Motor neuron (in vitro differentiated cells): ENCODE measurements around the gene RNF32. TPM values are rescaled to one million over a fixed set of nuclear protein-coding genes. Genes with fewer than 3 reads are reported as not detected.

Experiments used
- ATAC-seq, 8 experiments: fragments of 200-7000 bp; cut with Tn5 transposase; replicated peaks in 6 of 8; 2 replicates each; pipeline ENCODE4 v1.8.0; 2021; ENCODE audit warnings: mild to moderate bottlenecking in 8 of 8, moderate library complexity in 8 of 8
- H3K27ac ChIP-seq, 2 donors: fragments of 250-450 bp; sonication (Bioruptor Pico); 2 replicates each; pipeline ENCODE4 v1.9.0; 2021; ENCODE audit warnings: antibody characterized with exemption in 2 of 2, mild to moderate bottlenecking in 2 of 2, moderate library complexity in 1 of 2
- H3K4me1 ChIP-seq, 2 donors: fragments of 250-450 bp; sonication (Bioruptor Pico); replicated peaks in 1 of 2; 2 replicates each; pipeline ENCODE4 v1.6.1; 2021; ENCODE audit warnings: antibody characterized with exemption in 2 of 2, mild to moderate bottlenecking in 2 of 2, moderate library complexity in 1 of 2
- H3K4me3 ChIP-seq, 5 donors: fragments of 250-450 bp; sonication (Bioruptor Pico); 2 replicates each; pipeline ENCODE4 v1.9.0; 2021; ENCODE audit warnings: antibody characterized with exemption in 5 of 5, mild to moderate bottlenecking in 5 of 5, moderate library complexity in 4 of 5
- WGBS, 10 experiments: fragments of 450-650 bp; shearing (Covaris generic); methylation state at CpG; one replicate each; pipeline ENCODE4 v1.0.0; 2022; 5-methylcytosine and 5-hydroxymethylcytosine counted together
- in situ Hi-C, 9 experiments: fragments of 400-800 bp; cut with MboI; loops; one replicate each; pipeline ENCODE4 v1.15.0; 2021; ENCODE audit warnings: low sequenced_read_pairs in 9 of 9, low pct_unique_long_range_greater_than_20kb in 2 of 9; ENCODE audit not compliant: unreplicated experiment in 9 of 9
- total RNA-seq, 8 experiments: library from RNA; unstranded; fragments of 300-600 nt; gene quantifications; 2 replicates each; pipeline versions ENCODE4 v1.2.3 to v1.2.4, GENCODE V29; 2022

Gene RNF32
- total RNA-seq, 8 experiments from 2014 or later = 3.1 to 6.9 (median 5.0) TPM

DNA sequence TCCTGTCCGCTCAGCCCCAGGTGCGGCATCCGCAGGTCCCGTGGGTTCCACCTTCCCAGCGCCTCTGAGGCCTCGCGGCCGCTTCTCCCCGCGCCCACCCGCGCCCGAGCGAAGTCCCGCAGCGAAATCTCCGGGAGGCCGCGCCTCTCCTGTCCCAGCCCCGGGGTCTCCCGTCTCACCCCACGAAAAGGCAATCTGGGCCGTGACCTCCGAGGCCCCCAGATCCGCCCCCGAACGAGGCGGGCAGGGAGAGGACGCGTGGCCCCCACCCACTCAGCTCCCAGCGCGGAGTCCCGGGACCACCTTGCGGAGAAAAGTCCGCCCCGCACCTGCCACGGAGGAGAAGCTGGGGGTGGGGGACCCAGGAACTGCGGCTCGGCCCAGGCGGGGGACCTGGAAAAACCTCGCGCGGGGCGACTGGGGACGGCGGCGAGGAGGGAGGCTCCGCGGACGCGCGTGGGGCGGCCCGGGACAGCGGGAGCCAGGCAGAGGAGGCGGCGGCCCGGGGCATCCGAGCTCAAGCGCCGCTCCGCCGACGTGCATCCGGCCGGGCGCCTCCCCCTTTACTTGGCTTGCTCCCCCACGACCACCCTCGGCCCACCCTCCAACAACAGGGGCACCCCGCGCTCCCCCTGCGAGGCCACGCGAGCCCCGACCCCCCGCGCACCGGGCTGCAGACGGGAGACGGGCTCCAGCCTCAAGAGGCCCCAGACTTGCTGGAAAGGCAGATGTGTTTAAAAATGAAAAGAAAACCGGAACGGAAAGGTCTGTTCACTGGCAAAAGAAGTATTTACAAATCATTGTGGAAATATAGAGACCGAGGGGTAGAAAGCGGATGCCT is 33.0 kb upstream of the RNF32 start:
- in situ Hi-C loops = no loop called here
- Histone ChIP-seq H3K4me1 (no peaks in the 10 kb centered on the region), H3K27ac (no peak overlapping the region), H3K4me3 (no peak overlapping the region)
- WGBS, 10 experiments = 100% methylated on average over 3 of the region's 84 CpGs; no CpG with 5 or more reads in 9 of the 10 experiments
- ATAC-seq = peak in 3 of 8 experiments; percentile 39 to 62 (median 62)

- ATAC-seq = peak in 2 of 8 experiments; percentile 25 to 70
- 6 to 95% (median 57%) methylated on average over 3 to 6 of the region's 17 CpGs; no CpG with 5 or more reads in 6 of the 10 experiments for WGBS, 10 experiments
- Histone ChIP-seq H3K4me1 (no peaks in the 10 kb centered on the region), H3K4me3 (no peak overlapping the region), H3K27ac (no peak overlapping the region)
- in situ Hi-C loops = no loop called here
Measured at GRCh38 chr7:156608173-156608478, 32.4 kb upstream of the RNF32 start.

DNA sequence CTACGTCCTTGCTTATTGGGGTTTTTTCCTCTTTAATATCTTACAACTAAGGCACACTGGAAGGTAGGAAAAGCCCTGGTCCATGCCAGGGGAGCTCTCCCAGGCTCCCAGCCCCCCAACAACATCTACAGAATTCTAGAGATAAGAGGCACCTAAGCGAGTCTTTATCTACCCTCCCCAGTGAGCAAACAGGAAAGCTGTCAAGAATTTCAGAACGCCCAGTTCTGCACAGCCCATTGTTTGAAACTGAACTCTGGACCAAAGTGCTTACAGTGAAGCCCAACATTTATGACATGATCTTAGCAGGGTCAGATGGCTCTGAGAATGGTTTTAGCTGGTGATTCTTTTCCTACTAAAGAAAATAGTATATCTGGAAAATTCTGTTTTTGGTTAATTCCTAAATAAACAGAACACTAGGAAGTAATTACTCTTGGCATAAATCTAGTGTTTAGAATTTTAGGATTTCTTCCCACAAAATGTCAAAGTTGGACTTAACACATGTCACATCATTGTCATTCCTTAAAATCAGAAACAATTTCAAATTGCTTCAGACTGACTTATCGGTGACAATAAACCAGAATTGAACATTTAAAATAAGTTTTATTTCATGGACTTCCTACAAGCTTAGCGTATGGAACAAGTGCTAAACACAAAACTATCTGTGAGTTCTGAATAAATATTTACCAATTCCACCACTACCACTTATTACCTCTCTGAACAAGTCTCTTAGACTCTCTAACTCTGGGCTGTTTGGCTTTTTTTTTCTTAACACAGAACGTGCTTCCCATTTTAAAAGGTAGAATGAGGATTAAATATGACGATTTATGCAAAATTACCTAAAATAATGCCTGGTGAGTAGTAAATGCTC is 31.3 kb upstream of the RNF32 start:
- in situ Hi-C loops = no loop called here
- no peak overlapping the region for H3K4me3 ChIP-seq
- 45 to 93% (median 81%) methylated on average over 4 to 7 of the region's 7 CpGs; no CpG with 5 or more reads in 1 of the 10 experiments for WGBS, 10 experiments
- H3K27ac ChIP-seq = no peak overlapping the region
- H3K4me1 ChIP-seq = no peaks in the 10 kb centered on the region
- ATAC-seq = no peak

GRCh38 chr7:156610130-156610529 is 30.4 kb upstream of the RNF32 start:
- in situ Hi-C loops = no loop called here
- Histone ChIP-seq H3K4me1 (peaks cover 0 to 4% of the 10 kb centered on the region in 2 donors), H3K4me3 (no peak overlapping the region), H3K27ac (no peak overlapping the region)
- ATAC-seq = no peak
- 39 to 96% (median 86%) methylated on average over 1 to 11 of the region's 11 CpGs; no CpG with 5 or more reads in 3 of the 10 experiments for WGBS, 10 experiments

- Histone ChIP-seq H3K4me3 (no peak overlapping the region), H3K27ac (no peak overlapping the region), H3K4me1 (peaks cover 0 to 4% of the 10 kb centered on the region in 2 donors)
- in situ Hi-C loops = no loop called here
- no peak for ATAC-seq
- 40 to 93% (median 87%) methylated on average over 1 to 5 of the region's 11 CpGs; no CpG with 5 or more reads in 5 of the 10 experiments for WGBS, 10 experiments
Measured at GRCh38 chr7:156610601-156611000, 30.0 kb upstream of the RNF32 start.

GRCh38 chr7:156611014-156612010 is 29.3 kb upstream of the RNF32 start:
- no peak overlapping the region for H3K4me3 ChIP-seq
- H3K27ac ChIP-seq = no peak overlapping the region
- H3K4me1 ChIP-seq = peaks cover 0 to 4% of the 10 kb centered on the region in 2 donors
- peak in 3 of 8 experiments; percentile 24 to 64 (median 25) for ATAC-seq
- in situ Hi-C loops = no loop called here
- WGBS, 10 experiments = 25 to 81% (median 57%) methylated on average over 1 to 14 of the region's 17 CpGs; no CpG with 5 or more reads in 1 of the 10 experiments

- no peak for ATAC-seq
- in situ Hi-C loops = no loop called here
- no peak overlapping the region for H3K4me3 ChIP-seq
- H3K27ac ChIP-seq = no peak overlapping the region
- 40 to 95% (median 80%) methylated on average over 1 to 10 of the region's 10 CpGs; no CpG with 5 or more reads in 3 of the 10 experiments for WGBS, 10 experiments
- peaks cover 0 to 4% of the 10 kb centered on the region in 2 donors for H3K4me1 ChIP-seq
Measured at GRCh38 chr7:156612930-156613329, 27.6 kb upstream of the RNF32 start.

DNA sequence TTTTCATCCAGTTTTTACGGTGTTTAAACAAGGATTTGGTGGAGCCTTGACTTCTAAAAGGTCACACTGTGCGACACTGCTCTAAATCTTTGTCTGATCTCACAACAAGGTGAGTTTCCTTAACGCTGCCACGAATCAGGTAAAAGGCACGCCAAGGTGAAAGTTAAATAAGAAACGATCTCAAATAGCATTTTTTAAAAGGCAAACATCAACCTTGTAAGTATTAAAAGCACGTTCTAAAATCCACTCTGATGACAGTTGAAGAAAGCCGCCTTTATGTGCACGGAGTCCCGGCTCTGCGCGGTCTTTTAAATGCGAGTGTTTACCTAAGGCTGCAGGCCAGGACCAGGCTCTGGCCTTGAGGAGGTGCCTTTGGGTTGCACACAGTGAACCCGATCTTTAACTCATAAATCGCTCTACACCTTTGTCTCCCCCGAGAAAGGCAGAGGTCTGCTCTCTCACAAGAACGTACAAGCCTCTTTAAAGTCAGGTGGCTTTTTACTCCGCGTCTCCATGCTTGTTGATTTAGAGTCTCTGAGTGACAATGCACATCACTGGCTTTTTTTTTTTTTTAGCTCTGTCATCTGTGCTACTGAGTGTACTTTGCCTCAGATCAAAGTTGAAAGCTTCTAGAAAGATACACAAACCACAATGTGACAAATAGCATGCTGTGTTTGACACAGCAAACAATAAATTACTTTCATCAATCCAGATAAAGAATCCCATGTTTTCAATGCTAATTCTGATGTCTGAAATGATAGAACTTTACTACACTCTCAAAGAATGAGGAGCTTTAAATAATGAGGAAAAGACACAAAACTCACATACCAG is 25.9 kb upstream of the RNF32 start:
- H3K27ac ChIP-seq = no peak overlapping the region
- in situ Hi-C loops = no loop called here
- no peak overlapping the region for H3K4me3 ChIP-seq
- peak in 4 of 8 experiments; percentile 17 to 67 (median 41) for ATAC-seq
- WGBS, 10 experiments = 43 to 80% (median 58%) methylated on average over 3 to 19 of the region's 19 CpGs; no CpG with 5 or more reads in 1 of the 10 experiments
- peaks cover 0 to 4% of the 10 kb centered on the region in 2 donors for H3K4me1 ChIP-seq

- Histone ChIP-seq H3K27ac (no peak overlapping the region), H3K4me1 (peaks cover 0 to 4% of the 10 kb centered on the region in 2 donors), H3K4me3 (peak overlapping the region; percentile 2 to 28 (median 20))
- 0 to 36% (median 24%) methylated on average over 2 to 17 of the region's 92 CpGs; no CpG with 5 or more reads in 4 of the 10 experiments for WGBS, 10 experiments
- ATAC-seq = peak in 6 of 8 experiments; percentile 33 to 60 (median 46)
- in situ Hi-C loops = no loop called here
Measured at GRCh38 chr7:156616269-156617202, 24.0 kb upstream of the RNF32 start.

- H3K4me3 ChIP-seq = peak overlapping the region in 1 of 5 donors; percentile 28
- ATAC-seq = no peak
- WGBS, 10 experiments = 37 to 93% (median 78%) methylated on average over 2 to 11 of the region's 11 CpGs
- in situ Hi-C loops = no loop called here
- H3K27ac ChIP-seq = no peak overlapping the region
- peaks cover 0 to 4% of the 10 kb centered on the region in 2 donors for H3K4me1 ChIP-seq
Measured at GRCh38 chr7:156617215-156617614, 23.4 kb upstream of the RNF32 start.
